Gastrocnemius medialis (tissue), 4 donors: Measurements from ENCODE around the gene PTPRM. TPM values are rescaled to one million over a fixed set of nuclear protein-coding genes. Genes with fewer than 3 reads are reported as not detected.

Experiments used
- ATAC-seq, 2 donors: fragments of 150-250 bp; one replicate each; pipeline ENCODE4 v1.9.1; 2016
- DNase-seq, 2 donors: peaks; one replicate each; pipeline ENCODE4 v3.0.0-alpha.2; 2019
- H3K27ac ChIP-seq, 4 donors: fragments of 200-600 bp; sonication (generic); 1 replicate in 1 of 4; 2 replicates in 3 of 4; pipeline ENCODE4 v1.5.1; 2016 to 2018; ENCODE audit warnings: mild to moderate bottlenecking in 2 of 4, moderate library complexity in 1 of 4
- H3K27me3 ChIP-seq, 3 donors: fragments of 200-600 bp; sonication (generic) in 2 of 3; 1 replicate in 1 of 3; 2 replicates in 2 of 3; pipeline versions ENCODE4 v1.5.1 to v1.6.0; 2016 to 2019; ENCODE audit warnings: mild to moderate bottlenecking in 1 of 3, moderate library complexity in 1 of 3
- H3K36me3 ChIP-seq, 2 donors: fragments of 200-600 bp; sonication (generic) in 1 of 2; one replicate each; pipeline ENCODE4 v1.5.1; 2017 to 2018
- H3K4me1 ChIP-seq, 2 donors: fragments of 200-600 bp; sonication (generic) in 1 of 2; one replicate each; pipeline ENCODE4 v1.5.1; 2016 to 2017; ENCODE audit warnings: mild to moderate bottlenecking in 2 of 2
- H3K4me3 ChIP-seq, 4 donors: fragments of 200-600 bp; sonication (generic) in 3 of 4; 1 replicate in 1 of 4; 2 replicates in 3 of 4; pipeline ENCODE4 v1.5.1; 2016 to 2019; ENCODE audit warnings: mild to moderate bottlenecking in 2 of 4
- H3K9me3 ChIP-seq, 3 donors: fragments of 200-600 bp; sonication (generic) in 2 of 3; 1 replicate in 1 of 3; 2 replicates in 2 of 3; pipeline ENCODE4 v1.5.1; 2016 to 2019
- CTCF ChIP-seq, 5 experiments: fragments of 450-650 bp in 3 of 5; fragments of 200-600 bp in 2 of 5; sonication (generic) in 2 of 5; IDR thresholded peaks in 4 of 5; conservative IDR thresholded peaks in 1 of 5; 1 replicate in 4 of 5; 2 replicates in 1 of 5; pipeline ENCODE4 v1.5.1; 2016 to 2019; ENCODE audit warnings: antibody characterized with exemption in 5 of 5, mild to moderate bottlenecking in 3 of 5, moderate library complexity in 3 of 5
- POLR2A ChIP-seq, 2 donors: fragments of 450-650 bp; IDR thresholded peaks; one replicate each; pipeline ENCODE4 v1.6.1; 2017; ENCODE audit warnings: antibody characterized with exemption in 2 of 2, mild to moderate bottlenecking in 2 of 2, moderate library complexity in 2 of 2
- in situ Hi-C, 4 donors: fragments of 200-750 bp; cut with MboI; loops; one replicate each; pipeline versions ENCODE4 v1.15.0 to v1.8.0; 2017; ENCODE audit warnings: low sequenced_read_pairs in 4 of 4
- intact Hi-C: fragments of 100-400 bp; cut with DNase I; formaldehyde crosslinking; loops from one replicate; pipeline ENCODE4 v1.15.1; 2023; ENCODE audit warnings: low total_unique reads
- total RNA-seq, 4 donors: library from RNA; depleted of rRNA; stranded (reverse); fragments of >200 nt; gene quantifications; one replicate each; pipeline versions ENCODE4 v1.1.0 to v1.2.3, GENCODE V29; 2016

Gene PTPRM
- total RNA-seq, 4 donors from 2014 or later, result 52.6 to 79.3 (median 63.8) TPM

DNA sequence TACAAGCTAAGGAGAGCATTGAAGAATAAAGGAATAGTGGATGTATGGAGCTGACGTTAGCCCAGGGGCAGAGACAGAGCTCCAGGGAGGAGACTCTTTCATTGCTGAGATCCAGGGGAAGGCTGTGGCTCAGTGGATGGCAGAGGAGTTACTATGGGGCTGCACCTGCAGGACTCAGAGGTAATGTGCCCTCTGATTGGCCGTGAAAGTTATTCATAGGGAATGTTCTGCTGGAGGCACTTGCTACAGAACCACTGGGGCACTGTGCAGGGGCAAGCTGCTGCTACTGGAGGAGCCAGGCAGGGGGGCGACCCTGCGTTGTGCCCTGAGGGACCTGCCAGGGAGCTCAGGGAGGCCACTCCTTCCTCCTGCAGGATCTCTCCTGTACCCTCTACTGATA lies 199.2 kb downstream of the PTPRM start:
- intact Hi-C loops (no loop called here), in situ Hi-C loops (no loop called here)
- H3K4me3 ChIP-seq, result no peak overlapping the region
- no peaks in the 10 kb centered on the region for H3K9me3 ChIP-seq
- DNase-seq, result no peak
- no peaks in the 10 kb centered on the region for H3K27me3 ChIP-seq
- no peak for ATAC-seq
- H3K36me3 ChIP-seq, result no peaks in the 10 kb centered on the region
- H3K4me1 ChIP-seq, result peaks cover 43 to 44% of the 10 kb centered on the region in 2 donors
- TF ChIP-seq CTCF (IDR thresholded peaks at IDR 0.05 in 4 of 5, conservative IDR thresholded peaks at IDR 0.05 in 1 of 5) (no peak), POLR2A (IDR thresholded peaks at IDR 0.05) (no peak)
- H3K27ac ChIP-seq, result no peak overlapping the region

DNA sequence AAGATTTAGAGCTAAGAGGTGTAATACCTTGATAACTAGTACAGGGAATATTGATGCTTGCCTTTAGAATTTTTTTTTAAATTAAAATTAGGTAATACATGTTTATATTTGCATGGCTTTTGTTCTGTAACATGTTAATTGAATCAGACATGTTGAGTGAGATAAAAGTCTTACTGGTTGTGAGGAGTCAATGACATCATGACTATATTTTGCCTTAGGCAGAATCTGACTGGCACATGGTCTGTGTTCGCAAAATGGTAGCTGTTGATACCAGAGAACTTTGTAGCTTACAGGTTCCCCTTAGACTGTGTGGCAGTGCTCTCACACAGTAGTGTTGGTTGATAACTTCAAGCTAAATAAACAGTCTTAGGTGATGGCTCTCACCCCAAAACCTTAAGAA lies 199.7 kb downstream of the PTPRM start:
- H3K4me3 ChIP-seq, result no peak overlapping the region
- H3K27ac ChIP-seq, result no peak overlapping the region
- H3K9me3 ChIP-seq, result no peaks in the 10 kb centered on the region
- in situ Hi-C loops, result no loop called here
- TF ChIP-seq CTCF (IDR thresholded peaks at IDR 0.05 in 4 of 5, conservative IDR thresholded peaks at IDR 0.05 in 1 of 5) (no peak), POLR2A (IDR thresholded peaks at IDR 0.05) (no peak)
- H3K4me1 ChIP-seq, result peaks cover 41 to 44% of the 10 kb centered on the region in 2 donors
- H3K36me3 ChIP-seq, result no peaks in the 10 kb centered on the region
- H3K27me3 ChIP-seq, result no peaks in the 10 kb centered on the region
- DNase-seq (no peak), ATAC-seq (no peak)
- intact Hi-C loops, result no loop called here

DNA sequence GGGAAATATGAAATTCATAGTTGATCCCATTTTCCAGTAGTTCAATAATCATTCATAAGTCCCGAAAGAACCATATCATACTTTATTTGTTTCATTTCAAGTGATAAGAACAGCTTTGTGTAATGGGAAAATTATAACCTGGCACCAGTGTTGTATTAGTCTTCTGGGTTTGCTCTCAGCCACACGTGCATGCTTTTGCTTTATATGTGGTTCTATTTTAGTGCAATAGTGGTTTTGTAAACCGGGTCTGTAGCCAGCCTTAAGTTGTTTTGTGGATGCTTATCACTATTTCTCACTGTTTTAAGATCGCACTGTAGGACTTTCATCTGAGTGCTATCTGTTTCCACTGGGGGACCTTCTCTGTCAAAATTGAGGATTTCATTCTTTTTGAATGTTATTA lies 203.8 kb downstream of the PTPRM start:
- ATAC-seq (no peak), DNase-seq (no peak)
- H3K9me3 ChIP-seq, result no peaks in the 10 kb centered on the region
- H3K27me3 ChIP-seq, result no peaks in the 10 kb centered on the region
- H3K4me1 ChIP-seq, result peaks cover 32 to 37% of the 10 kb centered on the region in 2 donors
- no peak overlapping the region for H3K4me3 ChIP-seq
- H3K27ac ChIP-seq, result no peak overlapping the region
- intact Hi-C loops (no loop called here), in situ Hi-C loops (no loop called here)
- no peaks in the 10 kb centered on the region for H3K36me3 ChIP-seq
- TF ChIP-seq POLR2A (IDR thresholded peaks at IDR 0.05), result no peak
- TF ChIP-seq CTCF (IDR thresholded peaks at IDR 0.05 in 4 of 5, conservative IDR thresholded peaks at IDR 0.05 in 1 of 5), result no peak

DNA sequence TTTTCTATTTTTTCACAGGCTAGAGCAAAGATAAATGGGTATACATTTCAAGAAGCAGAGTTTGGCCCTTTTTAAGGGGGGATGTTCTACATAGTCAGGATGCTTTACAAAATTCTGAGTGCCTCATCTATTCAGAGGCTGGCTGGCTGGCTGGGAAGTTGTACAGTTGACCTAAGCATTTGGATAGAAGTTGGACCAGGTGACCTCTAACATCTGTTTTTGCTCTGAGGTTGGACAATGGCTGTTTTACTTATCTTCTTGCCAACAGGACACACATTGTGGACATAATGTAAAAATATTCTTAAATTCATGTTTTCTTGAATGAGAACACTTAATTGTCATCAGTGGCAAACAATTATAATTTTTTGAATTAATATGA lies 205.4 kb downstream of the PTPRM start:
- H3K27me3 ChIP-seq, result no peaks in the 10 kb centered on the region
- no peak overlapping the region for H3K27ac ChIP-seq
- DNase-seq (no peak), ATAC-seq (no peak)
- TF ChIP-seq POLR2A (IDR thresholded peaks at IDR 0.05), result no peak
- TF ChIP-seq CTCF (IDR thresholded peaks at IDR 0.05 in 4 of 5, conservative IDR thresholded peaks at IDR 0.05 in 1 of 5), result no peak
- H3K9me3 ChIP-seq, result no peaks in the 10 kb centered on the region
- in situ Hi-C loops, result no loop called here
- H3K36me3 ChIP-seq, result no peaks in the 10 kb centered on the region
- H3K4me1 ChIP-seq, result peaks cover 27 to 41% of the 10 kb centered on the region in 2 donors
- intact Hi-C loops, result no loop called here
- no peak overlapping the region for H3K4me3 ChIP-seq

DNA sequence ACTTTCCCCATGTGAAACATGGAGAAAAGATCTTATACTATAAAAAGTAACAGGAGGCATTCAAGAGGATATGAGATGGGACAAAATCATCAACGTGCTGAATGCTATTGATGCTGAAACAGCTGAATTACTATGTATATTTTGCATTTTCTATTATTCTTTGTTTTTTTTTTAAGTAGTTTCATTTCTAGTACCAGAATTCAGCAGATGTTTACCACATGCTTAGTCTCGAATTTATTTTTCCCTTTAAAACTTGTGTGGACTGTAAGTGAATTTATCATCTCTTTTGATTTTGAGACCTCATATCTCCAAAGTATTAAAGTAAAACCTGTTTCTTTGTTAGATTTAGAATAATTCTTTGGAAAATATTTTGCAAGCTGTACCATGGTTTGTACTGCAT lies 205.8 kb downstream of the PTPRM start:
- Histone ChIP-seq H3K27me3 (no peaks in the 10 kb centered on the region), H3K4me1 (peaks cover 27 to 41% of the 10 kb centered on the region in 2 donors), H3K27ac (no peak overlapping the region), H3K36me3 (no peaks in the 10 kb centered on the region), H3K4me3 (no peak overlapping the region), H3K9me3 (no peaks in the 10 kb centered on the region)
- in situ Hi-C loops (no loop called here), intact Hi-C loops (no loop called here)
- TF ChIP-seq POLR2A (IDR thresholded peaks at IDR 0.05) (no peak), CTCF (IDR thresholded peaks at IDR 0.05 in 4 of 5, conservative IDR thresholded peaks at IDR 0.05 in 1 of 5) (no peak)
- DNase-seq, result no peak
- ATAC-seq, result no peak
